Measurements from ENCODE around the gene TMEM37.

DNA sequence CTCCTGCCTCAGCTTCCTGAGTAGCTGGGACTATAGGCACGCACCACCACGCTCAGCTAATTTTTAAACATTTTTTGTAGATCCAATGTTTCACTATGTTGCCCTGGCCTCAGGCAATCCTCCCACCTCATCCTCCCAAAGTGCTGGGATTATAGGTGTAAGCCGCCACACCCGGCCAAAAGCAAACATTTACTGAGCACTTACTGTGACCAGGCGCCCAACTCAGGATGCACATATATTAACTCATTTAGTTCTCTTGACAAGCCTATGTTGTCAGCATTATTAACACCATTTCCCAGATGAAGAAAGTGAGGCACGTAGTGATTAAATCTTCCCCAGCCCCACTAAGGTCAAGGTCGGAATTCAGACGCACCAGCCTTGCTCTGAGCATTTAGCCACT is 41.1 kb downstream of the TMEM37 start:
- no peak for TF ChIP-seq EZH2 (IDR thresholded peaks at IDR 0.05; ENCODE audit: borderline replicate concordance, insufficient read depth, low read length, poor library complexity, severe bottlenecking)
- TF ChIP-seq, protein P1, sequence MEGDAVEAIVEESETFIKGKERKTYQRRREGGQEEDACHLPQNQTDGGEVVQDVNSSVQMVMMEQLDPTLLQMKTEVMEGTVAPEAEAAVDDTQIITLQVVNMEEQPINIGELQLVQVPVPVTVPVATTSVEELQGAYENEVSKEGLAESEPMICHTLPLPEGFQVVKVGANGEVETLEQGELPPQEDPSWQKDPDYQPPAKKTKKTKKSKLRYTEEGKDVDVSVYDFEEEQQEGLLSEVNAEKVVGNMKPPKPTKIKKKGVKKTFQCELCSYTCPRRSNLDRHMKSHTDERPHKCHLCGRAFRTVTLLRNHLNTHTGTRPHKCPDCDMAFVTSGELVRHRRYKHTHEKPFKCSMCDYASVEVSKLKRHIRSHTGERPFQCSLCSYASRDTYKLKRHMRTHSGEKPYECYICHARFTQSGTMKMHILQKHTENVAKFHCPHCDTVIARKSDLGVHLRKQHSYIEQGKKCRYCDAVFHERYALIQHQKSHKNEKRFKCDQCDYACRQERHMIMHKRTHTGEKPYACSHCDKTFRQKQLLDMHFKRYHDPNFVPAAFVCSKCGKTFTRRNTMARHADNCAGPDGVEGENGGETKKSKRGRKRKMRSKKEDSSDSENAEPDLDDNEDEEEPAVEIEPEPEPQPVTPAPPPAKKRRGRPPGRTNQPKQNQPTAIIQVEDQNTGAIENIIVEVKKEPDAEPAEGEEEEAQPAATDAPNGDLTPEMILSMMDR (IDR thresholded peaks at IDR 0.05; ENCODE audit: poor library complexity, severe bottlenecking), result no peak

All from neural cell (in vitro differentiated cells).